CD4-positive, alpha-beta T cell (primary cell): ENCODE data around the gene CDK11B. TPM values are rescaled to one million over a fixed set of nuclear protein-coding genes. Genes with fewer than 3 reads are reported as not detected.

Source experiments
- ATAC-seq: fragments of 200-7000 bp; cut with Tn5 transposase; one replicate; pipeline ENCODE4 v1.10.0; 2022; ENCODE audit warnings: mild to moderate bottlenecking; ENCODE audit not compliant: poor library complexity
- CTCF ChIA-PET: fragments of 350-600 bp; sonication (Branson Sonifier 250); formaldehyde crosslinking; loops from one replicate; lab custom pipeline; 2021; ENCODE audit warnings: antibody characterized with exemption, inconsistent platforms; lab: Charles Lee
- POLR2A ChIA-PET: fragments of 350-600 bp; sonication (Branson Sonifier 250); formaldehyde crosslinking; loops from one replicate; lab custom pipeline; 2021; ENCODE audit warnings: antibody characterized with exemption, inconsistent platforms; lab: Charles Lee
- DNase-seq, 14 experiments: peaks; one replicate each; pipeline ENCODE4 v3.0.0-alpha.2; 2013 to 2020; ENCODE audit warnings: mixed read lengths in 2 of 14
- H3K27ac ChIP-seq, 2 donors: one replicate each; pipeline versions ENCODE4 v1.5.1 to v1.7.0; 2013; ENCODE audit warnings: low read length in 2 of 2, low read depth in 1 of 2, mild to moderate bottlenecking in 1 of 2
- H3K27me3 ChIP-seq, 2 experiments: 1 replicate in 1 of 2; 2 replicates in 1 of 2; pipeline versions ENCODE4 v1.6.1 to v1.7.0; 2013; ENCODE audit warnings: low read length in 2 of 2, control low read depth in 1 of 2, mild to moderate bottlenecking in 1 of 2, moderate library complexity in 1 of 2; ENCODE audit not compliant: insufficient read depth in 2 of 2, control insufficient read depth in 1 of 2
- H3K36me3 ChIP-seq: one replicate; pipeline ENCODE4 v1.6.1; 2013; ENCODE audit warnings: low read length, control low read depth; ENCODE audit not compliant: insufficient read depth
- H3K4me1 ChIP-seq: one replicate; pipeline ENCODE4 v1.6.1; 2013; ENCODE audit warnings: low read length, control low read depth; ENCODE audit not compliant: insufficient read depth
- H3K4me3 ChIP-seq: one replicate; pipeline ENCODE4 v1.5.1; 2013; ENCODE audit warnings: mild to moderate bottlenecking, low read length, moderate library complexity
- H3K9me3 ChIP-seq, 2 experiments: 1 replicate in 1 of 2; 2 replicates in 1 of 2; pipeline versions ENCODE4 v1.6.1 to v1.7.0; 2013; ENCODE audit warnings: low read length in 2 of 2, mild to moderate bottlenecking in 2 of 2, control low read depth in 1 of 2, moderate library complexity in 1 of 2; ENCODE audit not compliant: control insufficient read depth in 1 of 2, insufficient read depth in 1 of 2
- H3K27ac Mint-ChIP-seq: one replicate; pipeline ENCODE4 v1.8.0; 2020; ENCODE audit warnings: mixed read lengths
- H3K27me3 Mint-ChIP-seq: one replicate; pipeline ENCODE4 v1.8.0; 2021; ENCODE audit warnings: mixed read lengths
- H3K36me3 Mint-ChIP-seq: one replicate; pipeline ENCODE4 v1.8.0; 2021; ENCODE audit warnings: low read depth, mixed read lengths
- H3K4me1 Mint-ChIP-seq: one replicate; pipeline ENCODE4 v1.8.0; 2021; ENCODE audit warnings: low read depth, mixed read lengths
- H3K4me3 Mint-ChIP-seq: one replicate; pipeline ENCODE4 v1.8.0; 2020; ENCODE audit warnings: mild to moderate bottlenecking, mixed read lengths
- H3K9me3 Mint-ChIP-seq: one replicate; pipeline ENCODE4 v1.8.0; 2020; ENCODE audit warnings: mixed read lengths
- CTCF ChIP-seq: fragments of 200-600 bp; IDR thresholded peaks from one replicate; pipeline ENCODE4 v1.8.0; 2022; ENCODE audit warnings: antibody characterized with exemption, mild to moderate bottlenecking
- intact Hi-C, 2 experiments: fragments of 100-400 bp; cut with DNase I in 1 of 2; cut with micrococcal nuclease in 1 of 2; formaldehyde crosslinking; loops; one replicate each; pipeline versions ENCODE4 v1.15.1 to v1.9.0; 2023 to 2025; cut with DNase I, micrococcal nuclease
- total RNA-seq, 174 experiments: library from RNA in 2 of 174; stranded (reverse) in 2 of 174; gene quantifications; one replicate each; pipeline ENCODE4 v1.2.3 and lab custom pipeline; 2021 to 2026

CDK11B gene
- total RNA-seq, 2 experiments from 2014 or later = 49.8 to 52.0 TPM

GRCh38 chr1:1599030-1599934, 59.5 kb downstream of the CDK11B start:
- ChIA-PET POLR2A (interaction anchor here (3.3 kb wide), 1 partner anchor 16 kb away, joined by 21 read pairs; the partner anchor contains the start of gene MIB2), CTCF (no interaction called here)
- H3K9me3 Mint-ChIP-seq = no peaks in the 10 kb centered on the region
- Histone ChIP-seq H3K27ac (no peak overlapping the region), H3K4me3 (no peak overlapping the region), H3K4me1 (peaks cover 25% of the 10 kb centered on the region), H3K9me3 (no peaks in the 10 kb centered on the region), H3K36me3 (no peaks in the 10 kb centered on the region), H3K27me3 (peaks cover 0 to 4% of the 10 kb centered on the region in 2 experiments)
- intact Hi-C loops = no loop called here
- H3K4me3 Mint-ChIP-seq = peak overlapping the region; percentile 83
- TF ChIP-seq CTCF = no peak
- ATAC-seq = peak; percentile 59
- DNase-seq = peak in 10 of 14 experiments; percentile 18 to 78 (median 41)
- peak overlapping the region; percentile 33 for H3K27ac Mint-ChIP-seq
- no peaks in the 10 kb centered on the region for H3K27me3 Mint-ChIP-seq
- peaks cover 4% of the 10 kb centered on the region for H3K4me1 Mint-ChIP-seq
- H3K36me3 Mint-ChIP-seq = no peaks in the 10 kb centered on the region

GRCh38 chr1:1598720-1599029, 60.1 kb downstream of the CDK11B start:
- Histone ChIP-seq H3K9me3 (no peaks in the 10 kb centered on the region), H3K27ac (no peak overlapping the region), H3K27me3 (peaks cover 0 to 4% of the 10 kb centered on the region in 2 experiments), H3K36me3 (no peaks in the 10 kb centered on the region), H3K4me3 (no peak overlapping the region), H3K4me1 (peaks cover 25% of the 10 kb centered on the region)
- intact Hi-C loops = no loop called here
- ChIA-PET POLR2A (interaction anchor here (3.3 kb wide), 1 partner anchor 16 kb away, joined by 21 read pairs; the partner anchor contains the start of gene MIB2), CTCF (no interaction called here)
- peaks cover 4% of the 10 kb centered on the region for H3K4me1 Mint-ChIP-seq
- TF ChIP-seq CTCF = no peak
- H3K4me3 Mint-ChIP-seq = peak overlapping the region; percentile 83
- H3K27ac Mint-ChIP-seq = peak overlapping the region; percentile 33
- no peaks in the 10 kb centered on the region for H3K9me3 Mint-ChIP-seq
- H3K27me3 Mint-ChIP-seq = no peaks in the 10 kb centered on the region
- DNase-seq = peak in 1 of 14 experiments; percentile 31
- no peak for ATAC-seq
- no peaks in the 10 kb centered on the region for H3K36me3 Mint-ChIP-seq

- ChIA-PET POLR2A (interaction anchor here (3.3 kb wide), 1 partner anchor 17 kb away, joined by 21 read pairs; the partner anchor contains the start of gene MIB2), CTCF (no interaction called here)
- Histone ChIP-seq H3K9me3 (no peaks in the 10 kb centered on the region), H3K36me3 (no peaks in the 10 kb centered on the region), H3K27ac (no peak overlapping the region), H3K4me1 (peaks cover 25% of the 10 kb centered on the region), H3K27me3 (peaks cover 0 to 4% of the 10 kb centered on the region in 2 experiments), H3K4me3 (no peak overlapping the region)
- no peak for ATAC-seq
- Mint-ChIP-seq H3K27me3 (no peaks in the 10 kb centered on the region), H3K27ac (no peak overlapping the region), H3K4me1 (peaks cover 4% of the 10 kb centered on the region), H3K4me3 (peak overlapping the region; percentile 83), H3K9me3 (no peaks in the 10 kb centered on the region), H3K36me3 (no peaks in the 10 kb centered on the region)
- no peak for TF ChIP-seq CTCF
- intact Hi-C loops = no loop called here
- DNase-seq = peak in 1 of 14 experiments; percentile 31
Observed at GRCh38 chr1:1598051-1598719, 60.6 kb downstream of the CDK11B start.
